Measurements from ENCODE around the gene BPIFB6.

DNA sequence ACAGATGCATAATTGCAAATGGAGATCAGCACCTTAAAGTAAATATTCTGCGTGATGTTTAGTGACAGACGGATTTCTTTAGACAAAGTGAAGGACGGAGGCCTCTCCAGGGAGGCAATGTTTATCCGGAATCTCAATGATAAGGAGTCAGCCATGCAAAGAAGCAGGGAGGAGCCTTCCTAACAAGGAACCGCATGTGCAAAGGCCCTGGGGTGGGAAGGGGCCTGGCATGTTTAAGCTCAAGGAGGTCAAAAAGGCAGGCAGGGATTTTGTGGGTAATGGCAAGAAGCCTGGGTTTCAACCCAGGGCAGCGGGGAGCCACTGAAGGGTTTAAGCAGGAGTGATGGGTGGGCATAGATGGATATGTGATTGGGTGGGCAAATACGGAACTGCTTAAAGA lies 22.9 kb downstream of the BPIFB6 start:
- TF ChIP-seq CTCF (IDR thresholded peaks at IDR 0.05), result no peak
- TF ChIP-seq POLR2A (IDR thresholded peaks at IDR 0.05), result no peak

Data from heart left ventricle (tissue), 13 donors.